Liver (tissue), 9 donors: Measurements from ENCODE around the gene PREX1. TPM values are rescaled to one million over a fixed set of nuclear protein-coding genes. Genes with fewer than 3 reads are reported as not detected.

ENCODE experiments used
- DNase-seq: peaks from one replicate; pipeline ENCODE4 v3.0.0-alpha.2; 2017; ENCODE audit warnings: low spot score
- H3K27ac ChIP-seq, 2 donors: one replicate each; pipeline ENCODE4 v1.7.0; 2013; ENCODE audit warnings: inconsistent platforms in 2 of 2, low read length in 2 of 2, control low read depth in 1 of 2, low read depth in 1 of 2, mild to moderate bottlenecking in 1 of 2
- H3K27me3 ChIP-seq, 4 donors: one replicate each; pipeline versions ENCODE4 v1.6.1 to v1.7.0; 2013; ENCODE audit warnings: low read length in 3 of 4, inconsistent platforms in 1 of 4, mild to moderate bottlenecking in 1 of 4, moderate library complexity in 1 of 4; ENCODE audit not compliant: control insufficient read depth in 4 of 4, insufficient read depth in 4 of 4
- H3K36me3 ChIP-seq, 4 donors: one replicate each; pipeline versions ENCODE4 v1.6.1 to v1.7.0; 2013; ENCODE audit warnings: low read length in 3 of 4, mild to moderate bottlenecking in 3 of 4, low read depth in 1 of 4, moderate library complexity in 1 of 4; ENCODE audit not compliant: control insufficient read depth in 4 of 4, insufficient read depth in 3 of 4
- H3K4me1 ChIP-seq, 4 donors: one replicate each; pipeline versions ENCODE4 v1.6.1 to v1.7.0; 2013; ENCODE audit warnings: low read length in 3 of 4, mild to moderate bottlenecking in 3 of 4, moderate library complexity in 1 of 4; ENCODE audit not compliant: control insufficient read depth in 4 of 4, insufficient read depth in 4 of 4
- H3K4me3 ChIP-seq, 3 donors: one replicate each; pipeline versions ENCODE4 v1.6.1 to v1.7.0; 2013; ENCODE audit warnings: low read length in 3 of 3, control low read depth in 1 of 3, low read depth in 1 of 3, mild to moderate bottlenecking in 1 of 3
- H3K9ac ChIP-seq, 2 donors: one replicate each; pipeline ENCODE4 v1.7.0; 2013; ENCODE audit warnings: low read length in 2 of 2, mild to moderate bottlenecking in 2 of 2, moderate library complexity in 2 of 2, control low read depth in 1 of 2, low read depth in 1 of 2
- H3K9me3 ChIP-seq, 4 donors: one replicate each; pipeline versions ENCODE4 v1.6.1 to v1.7.0; 2013; ENCODE audit warnings: low read length in 3 of 4; ENCODE audit not compliant: control insufficient read depth in 4 of 4
- ATF3 ChIP-seq: IDR thresholded peaks from 2 replicates; pipeline ENCODE4 v1.6.1; 2016; ENCODE audit warnings: antibody characterized with exemption
- CTCF ChIP-seq: fragments of 150-350 bp; IDR thresholded peaks from 2 replicates; pipeline ENCODE4 v1.5.1; 2017; ENCODE audit warnings: improper control_type of control experiment, low read depth, low read length; ENCODE audit not compliant: missing input control
- EGR1 ChIP-seq, 2 donors: IDR thresholded peaks; 2 replicates each; pipeline ENCODE4 v1.6.1; 2016 to 2018; ENCODE audit warnings: antibody characterized with exemption in 2 of 2, low read depth in 2 of 2
- FOXA1 ChIP-seq: IDR thresholded peaks from 2 replicates; pipeline ENCODE4 v1.6.1; 2016; ENCODE audit warnings: antibody characterized with exemption
- FOXA2 ChIP-seq: IDR thresholded peaks from 2 replicates; pipeline ENCODE4 v1.6.1; 2016; ENCODE audit warnings: antibody characterized with exemption
- GABPA ChIP-seq, 2 donors: IDR thresholded peaks in 1 of 2; conservative IDR thresholded peaks in 1 of 2; 2 replicates each; pipeline ENCODE4 v1.6.1; 2016; ENCODE audit warnings: antibody characterized with exemption in 2 of 2, mild to moderate bottlenecking in 1 of 2, moderate library complexity in 1 of 2
- HNF4A ChIP-seq, 2 donors: conservative IDR thresholded peaks; 2 replicates each; pipeline ENCODE4 v1.6.1; 2016; ENCODE audit warnings: antibody characterized with exemption in 2 of 2, mild to moderate bottlenecking in 2 of 2
- HNF4G ChIP-seq: IDR thresholded peaks from 2 replicates; pipeline ENCODE4 v1.6.1; 2016; ENCODE audit warnings: antibody characterized with exemption
- JUND ChIP-seq, 2 donors: IDR thresholded peaks; 2 replicates each; pipeline ENCODE4 v1.6.1; 2016; ENCODE audit warnings: antibody characterized with exemption in 2 of 2
- NR2F2 ChIP-seq: IDR thresholded peaks from 2 replicates; pipeline ENCODE4 v1.6.1; 2016; ENCODE audit warnings: antibody characterized with exemption
- RAD21 ChIP-seq, 2 donors: IDR thresholded peaks; 2 replicates each; pipeline ENCODE4 v1.6.1; 2016; ENCODE audit warnings: antibody characterized with exemption in 2 of 2, mild to moderate bottlenecking in 2 of 2
- RXRA ChIP-seq, 2 donors: IDR thresholded peaks; 2 replicates each; pipeline ENCODE4 v1.6.1; 2017 to 2018; ENCODE audit warnings: antibody characterized with exemption in 2 of 2, mild to moderate bottlenecking in 1 of 2
- SP1 ChIP-seq: IDR thresholded peaks from 2 replicates; pipeline ENCODE4 v1.6.1; 2018; ENCODE audit warnings: antibody characterized with exemption, mild to moderate bottlenecking
- TAF1 ChIP-seq: conservative IDR thresholded peaks from 2 replicates; pipeline ENCODE4 v1.6.1; 2016; ENCODE audit warnings: antibody characterized with exemption, mild to moderate bottlenecking
- YY1 ChIP-seq: IDR thresholded peaks from 2 replicates; pipeline ENCODE4 v1.6.1; 2016; ENCODE audit warnings: antibody characterized with exemption, mild to moderate bottlenecking
- WGBS: extraction: QIAGEN DNeasy Blood & Tissue Kit; methylation state at CpG from one replicate; pipeline ENCODE4 v1.1.7; 2013; 5-methylcytosine and 5-hydroxymethylcytosine counted together
- polyA plus RNA-seq, 2 donors: library from polyadenylated mRNA; stranded (reverse) in 1 of 2; unstranded in 1 of 2; fragments of 200-250 nt in 1 of 2; fragments of >200 nt in 1 of 2; fragmentation: Nextera tagmentation in 1 of 2; extraction: Ambion mirVana in 1 of 2; gene quantifications; one replicate each; pipeline versions ENCODE4 v1.2.1 to v1.2.3, GENCODE V29; 2013 to 2015
- total RNA-seq, 2 donors: library from RNA; depleted of rRNA; stranded (reverse); fragments of >200 nt; gene quantifications; one replicate each; pipeline ENCODE4 v1.2.3, GENCODE V29; 2014
- TF ChIP-seq, protein P1 (sequence below): IDR thresholded peaks from 2 replicates; pipeline ENCODE4 v1.6.1; 2016; ENCODE audit warnings: antibody characterized with exemption, mild to moderate bottlenecking
- TF ChIP-seq, protein P2 (sequence below): IDR thresholded peaks from 2 replicates; pipeline ENCODE4 v1.6.1; 2016; ENCODE audit warnings: antibody characterized with exemption
- TF ChIP-seq, protein P3 (sequence below): IDR thresholded peaks from 2 replicates; pipeline ENCODE4 v1.6.1; 2016; ENCODE audit warnings: antibody characterized with exemption
- donor health status: healthy.
- donor health status: healthy.
- donor health status: healthy.
- donor health status: healthy.
- donor health status: healthy.

The PREX1 gene
- total and polyA plus RNA-seq, 4 donors: 2.2 to 18.0 (median 10.8) TPM

DNA sequence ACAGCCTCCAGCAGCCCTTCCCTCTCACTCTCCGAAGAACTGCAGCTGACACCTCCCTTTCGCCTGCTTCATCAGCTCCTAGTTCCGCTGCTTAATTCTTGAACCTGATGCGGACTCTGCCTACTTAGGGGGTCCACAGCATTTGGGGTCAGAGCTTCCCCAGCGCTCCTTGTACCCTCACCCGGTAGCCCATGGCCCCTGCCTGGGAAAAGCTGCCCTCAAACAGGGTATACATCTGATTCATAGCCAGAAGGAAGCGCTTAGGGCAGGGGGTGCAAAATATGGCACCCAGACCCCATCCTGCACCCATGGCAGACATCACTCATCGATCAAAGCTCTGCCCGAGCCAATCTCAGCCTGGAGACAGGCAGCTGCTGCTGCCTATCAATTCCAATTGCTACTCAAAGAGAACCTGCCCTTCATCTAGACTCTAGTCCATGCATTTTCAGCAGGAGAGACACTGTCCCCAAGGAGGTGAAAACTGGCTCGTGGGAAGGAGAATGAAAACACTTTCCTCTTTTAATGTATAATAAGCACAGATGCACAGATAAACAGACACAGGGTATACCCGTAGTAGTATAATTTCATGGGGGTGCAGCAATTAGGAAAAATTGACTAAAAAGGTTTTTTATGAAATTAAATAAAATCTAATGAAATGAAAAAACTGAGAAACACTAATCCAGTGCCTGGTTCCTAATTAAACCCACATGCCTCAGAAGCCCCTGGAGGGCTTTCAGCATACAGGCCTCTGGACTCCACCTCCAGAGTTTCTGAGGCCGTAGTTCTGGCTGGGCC, 194.8 kb downstream of the PREX1 start:
- DNase-seq: no peak
- Histone ChIP-seq H3K9ac (no peak overlapping the region), H3K36me3 (peaks cover 0 to 4% (median 2%) of the 10 kb centered on the region in 4 donors), H3K9me3 (no peaks in the 10 kb centered on the region), H3K27me3 (no peaks in the 10 kb centered on the region), H3K4me1 (no peaks in the 10 kb centered on the region), H3K27ac (no peak overlapping the region), H3K4me3 (no peak overlapping the region)
- 92% methylated on average over 12 of the region's 12 CpGs for WGBS
- TF ChIP-seq, protein P1, sequence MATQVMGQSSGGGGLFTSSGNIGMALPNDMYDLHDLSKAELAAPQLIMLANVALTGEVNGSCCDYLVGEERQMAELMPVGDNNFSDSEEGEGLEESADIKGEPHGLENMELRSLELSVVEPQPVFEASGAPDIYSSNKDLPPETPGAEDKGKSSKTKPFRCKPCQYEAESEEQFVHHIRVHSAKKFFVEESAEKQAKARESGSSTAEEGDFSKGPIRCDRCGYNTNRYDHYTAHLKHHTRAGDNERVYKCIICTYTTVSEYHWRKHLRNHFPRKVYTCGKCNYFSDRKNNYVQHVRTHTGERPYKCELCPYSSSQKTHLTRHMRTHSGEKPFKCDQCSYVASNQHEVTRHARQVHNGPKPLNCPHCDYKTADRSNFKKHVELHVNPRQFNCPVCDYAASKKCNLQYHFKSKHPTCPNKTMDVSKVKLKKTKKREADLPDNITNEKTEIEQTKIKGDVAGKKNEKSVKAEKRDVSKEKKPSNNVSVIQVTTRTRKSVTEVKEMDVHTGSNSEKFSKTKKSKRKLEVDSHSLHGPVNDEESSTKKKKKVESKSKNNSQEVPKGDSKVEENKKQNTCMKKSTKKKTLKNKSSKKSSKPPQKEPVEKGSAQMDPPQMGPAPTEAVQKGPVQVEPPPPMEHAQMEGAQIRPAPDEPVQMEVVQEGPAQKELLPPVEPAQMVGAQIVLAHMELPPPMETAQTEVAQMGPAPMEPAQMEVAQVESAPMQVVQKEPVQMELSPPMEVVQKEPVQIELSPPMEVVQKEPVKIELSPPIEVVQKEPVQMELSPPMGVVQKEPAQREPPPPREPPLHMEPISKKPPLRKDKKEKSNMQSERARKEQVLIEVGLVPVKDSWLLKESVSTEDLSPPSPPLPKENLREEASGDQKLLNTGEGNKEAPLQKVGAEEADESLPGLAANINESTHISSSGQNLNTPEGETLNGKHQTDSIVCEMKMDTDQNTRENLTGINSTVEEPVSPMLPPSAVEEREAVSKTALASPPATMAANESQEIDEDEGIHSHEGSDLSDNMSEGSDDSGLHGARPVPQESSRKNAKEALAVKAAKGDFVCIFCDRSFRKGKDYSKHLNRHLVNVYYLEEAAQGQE: no peak
- TF ChIP-seq, protein P2, sequence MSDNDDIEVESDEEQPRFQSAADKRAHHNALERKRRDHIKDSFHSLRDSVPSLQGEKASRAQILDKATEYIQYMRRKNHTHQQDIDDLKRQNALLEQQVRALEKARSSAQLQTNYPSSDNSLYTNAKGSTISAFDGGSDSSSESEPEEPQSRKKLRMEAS: no peak
- no peak for TF ChIP-seq YY1
- no peak for TF ChIP-seq RXRA (IDR thresholded peaks at IDR 0.05)
- no peak for TF ChIP-seq FOXA1
- TF ChIP-seq HNF4G: no peak
- TF ChIP-seq CTCF: no peak
- TF ChIP-seq RAD21 (IDR thresholded peaks at IDR 0.05): no peak
- TF ChIP-seq TAF1: no peak
- TF ChIP-seq EGR1 (IDR thresholded peaks at IDR 0.05; ENCODE audit: low read depth in 2 of 2): no peak
- TF ChIP-seq ATF3: no peak
- TF ChIP-seq JUND (IDR thresholded peaks at IDR 0.05): no peak
- TF ChIP-seq SP1: no peak
- no peak for TF ChIP-seq NR2F2
- no peak for TF ChIP-seq FOXA2
- TF ChIP-seq GABPA (IDR thresholded peaks at IDR 0.05 in 1 of 2, conservative IDR thresholded peaks at IDR 0.05 in 1 of 2): no peak
- no peak for TF ChIP-seq HNF4A (conservative IDR thresholded peaks at IDR 0.05)
- TF ChIP-seq, protein P3, sequence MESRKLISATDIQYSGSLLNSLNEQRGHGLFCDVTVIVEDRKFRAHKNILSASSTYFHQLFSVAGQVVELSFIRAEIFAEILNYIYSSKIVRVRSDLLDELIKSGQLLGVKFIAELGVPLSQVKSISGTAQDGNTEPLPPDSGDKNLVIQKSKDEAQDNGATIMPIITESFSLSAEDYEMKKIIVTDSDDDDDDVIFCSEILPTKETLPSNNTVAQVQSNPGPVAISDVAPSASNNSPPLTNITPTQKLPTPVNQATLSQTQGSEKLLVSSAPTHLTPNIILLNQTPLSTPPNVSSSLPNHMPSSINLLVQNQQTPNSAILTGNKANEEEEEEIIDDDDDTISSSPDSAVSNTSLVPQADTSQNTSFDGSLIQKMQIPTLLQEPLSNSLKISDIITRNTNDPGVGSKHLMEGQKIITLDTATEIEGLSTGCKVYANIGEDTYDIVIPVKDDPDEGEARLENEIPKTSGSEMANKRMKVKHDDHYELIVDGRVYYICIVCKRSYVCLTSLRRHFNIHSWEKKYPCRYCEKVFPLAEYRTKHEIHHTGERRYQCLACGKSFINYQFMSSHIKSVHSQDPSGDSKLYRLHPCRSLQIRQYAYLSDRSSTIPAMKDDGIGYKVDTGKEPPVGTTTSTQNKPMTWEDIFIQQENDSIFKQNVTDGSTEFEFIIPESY: no peak
